Astrocyte of the spinal cord (primary cell): Measurements from ENCODE around the gene PPIL6.

Experiments used
- DNase-seq: peaks from one replicate; pipeline ENCODE4 v3.0.0; 2011; ENCODE audit warnings: low read depth, low spot score
- H3K4me3 ChIP-seq: 2 replicates; pipeline ENCODE4 v1.5.1; 2011; ENCODE audit warnings: low read depth, mild to moderate bottlenecking, low read length, moderate library complexity
- CTCF ChIP-seq: IDR thresholded peaks from 2 replicates; pipeline ENCODE4 v1.5.1; 2012; ENCODE audit warnings: low read depth, mild to moderate bottlenecking, low read length, inconsistent platforms
- in situ Hi-C: cut with HindIII; loops from 2 replicates; pipeline ENCODE4 v1.10.0; 2017; ENCODE audit warnings: low sequenced_read_pairs

Gene PPIL6

GRCh38 chr6:109342506-109342905 is 97.9 kb downstream of the PPIL6 start:
- H3K4me3 ChIP-seq, result no peak overlapping the region
- no peak for DNase-seq
- in situ Hi-C loops, result no loop called here
- no peak for TF ChIP-seq CTCF

GRCh38 chr6:109340811-109341210 is 99.6 kb downstream of the PPIL6 start:
- no peak for TF ChIP-seq CTCF
- DNase-seq, result no peak
- in situ Hi-C loops, result no loop called here
- no peak overlapping the region for H3K4me3 ChIP-seq
